DMS153 treated with DMSO at 0.1 percent for 48 hours (cell line): ENCODE data around the gene OR2W3.
"Not testable (repeated sequence)": the region's sequence is repeated elsewhere in the genome, so short reads cannot be mapped to it uniquely, and the experiment has no call there.

ENCODE experiments used
- DNase-seq: peaks from one replicate; lab custom pipeline; 2025; ENCODE audit not compliant: unreplicated experiment; lab: John Stamatoyannopoulos, UW

The OR2W3 gene

GRCh38 chr1:247914941-247915662 lies 19.7 kb downstream of the OR2W3 start:
- no peak for DNase-seq

GRCh38 chr1:247919952-247920351 lies 24.6 kb downstream of the OR2W3 start, which contains the start of gene OR2T8:
Gene OR2T8, plus strand, starts transcription at chr1:247920252. Its CDS starts 766 bp downstream, at chr1:247921018.
- no peak for DNase-seq

DNA sequence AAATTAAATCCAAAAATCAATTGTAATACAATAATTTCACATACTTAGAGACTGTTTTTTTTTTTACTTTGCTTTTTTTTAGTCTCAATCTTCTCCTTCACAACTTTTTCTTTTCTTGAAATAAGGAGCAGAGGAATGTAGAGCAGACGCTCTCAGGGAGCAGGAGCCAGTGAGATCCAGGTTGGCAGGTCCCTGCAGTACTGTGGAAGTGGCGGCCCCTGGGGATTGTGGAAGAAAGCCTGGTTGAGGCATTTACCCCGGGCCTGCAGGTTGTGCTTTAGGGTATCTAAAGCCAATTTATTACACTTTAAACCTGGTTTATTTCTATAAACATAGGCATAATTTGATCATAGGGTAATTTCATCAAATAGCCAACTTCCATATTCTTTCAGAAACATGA lies 28.6 kb downstream of the OR2W3 start:
- no peak for DNase-seq

DNA sequence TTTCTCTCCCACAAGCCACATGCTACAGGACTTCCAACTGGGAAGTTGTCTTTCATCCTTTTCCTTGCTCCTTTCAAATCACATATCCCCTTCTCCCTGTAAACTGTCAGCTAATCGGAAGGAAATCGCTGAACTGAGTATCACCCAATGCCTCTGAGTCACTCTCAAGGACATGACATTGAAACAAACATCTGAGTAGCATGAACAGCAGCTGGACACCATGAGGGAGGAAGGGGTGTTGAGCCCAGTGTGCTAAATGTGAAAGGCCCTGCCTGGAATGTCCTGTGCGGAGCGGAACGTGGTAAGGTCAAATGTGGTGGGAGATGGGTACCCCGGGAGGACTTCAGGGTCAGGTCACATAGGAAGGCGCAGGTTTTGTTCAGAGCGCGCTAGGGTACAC lies 29.5 kb downstream of the OR2W3 start, which contains the start of gene OR2AJ1:
Gene OR2AJ1, plus strand, starts transcription at position 22 of the 400 bp plus-strand sequence. CDS start 8,880 bp downstream, outside the sequence.
- no peak for DNase-seq

- no peak for DNase-seq
These were observed 38.6 kb downstream of the OR2W3 start for GRCh38 chr1:247933989-247934388.

DNA sequence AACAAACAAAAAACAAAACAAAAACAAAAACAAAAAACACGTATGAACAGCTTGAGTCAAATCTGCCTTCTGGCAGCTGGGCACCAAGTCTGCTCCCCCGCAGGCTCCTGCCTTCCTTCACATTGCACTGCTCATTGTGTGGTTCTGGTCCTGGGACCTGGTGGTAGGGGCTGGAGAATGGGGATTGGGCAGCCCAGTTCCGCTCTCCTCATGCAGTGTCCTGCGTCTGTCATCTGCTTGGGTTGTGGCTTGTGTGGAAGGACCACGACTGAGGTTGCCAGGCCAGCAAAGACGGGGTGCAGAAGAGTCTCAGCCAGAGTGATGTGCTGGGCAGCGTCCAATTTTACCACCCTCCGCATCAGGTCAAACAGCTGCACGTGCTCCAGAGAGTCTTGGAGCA lies 40.4 kb downstream of the OR2W3 start:
- DNase-seq, result no peak

DNA sequence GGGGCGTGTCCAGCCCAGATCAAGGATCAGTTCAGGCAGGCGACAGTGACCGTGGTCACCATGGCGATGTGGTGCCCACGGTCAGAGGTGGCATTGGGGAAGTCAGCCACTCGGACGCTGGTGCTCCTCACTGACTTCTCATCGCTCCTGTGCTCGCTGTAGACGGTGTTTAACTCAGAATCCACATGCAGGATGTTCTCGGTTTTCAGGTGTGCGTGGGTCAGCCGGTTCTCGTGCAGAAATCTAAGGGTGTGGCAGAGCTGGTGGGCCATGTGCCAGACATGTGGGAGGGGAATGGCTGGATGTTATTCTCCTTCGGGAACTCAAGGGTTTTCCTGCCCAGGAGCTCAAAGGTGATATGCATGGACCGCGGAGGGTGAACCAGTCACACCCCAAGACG lies 41.0 kb downstream of the OR2W3 start:
- DNase-seq, result no peak

DNA sequence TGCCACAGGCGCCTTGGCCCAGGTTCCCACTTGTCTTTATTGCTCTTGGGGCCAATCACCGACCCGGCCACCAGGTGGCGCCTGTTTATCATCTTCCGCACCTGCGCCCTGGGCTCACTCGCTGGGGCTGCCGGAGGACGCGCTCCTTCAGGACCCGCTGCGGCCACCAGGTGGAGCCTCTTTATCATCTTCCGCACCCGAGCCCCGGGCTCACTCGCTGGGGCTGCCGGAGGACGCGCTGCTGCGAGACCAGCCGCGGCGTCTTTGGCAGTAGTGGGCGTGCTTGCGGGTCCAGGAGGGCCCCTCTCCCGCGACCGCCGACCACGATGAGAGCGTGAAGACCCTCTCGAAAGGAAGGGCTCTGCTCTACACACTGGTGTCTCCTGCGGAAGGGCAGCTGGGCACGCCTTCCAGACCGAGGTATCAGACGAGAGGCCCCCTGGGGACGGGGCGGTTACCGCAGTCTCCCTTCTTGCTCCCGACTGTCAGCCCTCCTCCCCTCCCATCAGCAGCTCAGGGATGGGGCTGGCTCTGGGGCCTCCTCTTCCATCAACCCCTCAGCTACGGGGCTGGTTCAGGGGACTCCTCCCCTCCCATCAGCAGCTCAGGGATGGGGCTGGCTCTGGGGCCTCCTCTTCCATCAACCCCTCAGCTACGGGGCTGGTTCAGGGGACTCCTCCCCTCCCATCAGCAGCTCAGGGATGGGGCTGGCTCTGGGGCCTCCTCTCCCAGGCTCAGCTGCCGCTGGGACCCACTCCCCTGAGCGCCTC lies 41.8 kb downstream of the OR2W3 start:
- DNase-seq, result not testable (repeated sequence)

DNA sequence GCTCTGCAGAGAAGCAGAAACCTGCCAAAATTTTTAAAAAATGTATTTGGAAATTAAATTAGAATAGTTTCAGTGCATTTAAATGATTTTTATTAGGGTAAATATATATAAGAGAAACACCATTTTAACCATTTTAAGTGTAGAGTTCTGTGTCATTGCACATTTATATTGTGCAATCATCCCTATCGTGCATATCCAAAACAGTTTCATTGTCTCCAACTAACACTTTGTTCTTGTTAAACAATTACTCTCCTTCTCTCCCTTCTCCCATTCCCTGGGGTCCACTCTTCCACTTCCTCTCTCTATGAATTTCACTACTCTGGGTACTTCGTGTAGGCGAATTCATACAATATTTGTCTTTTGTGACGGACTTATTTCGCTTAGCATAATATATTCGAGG lies 47.2 kb downstream of the OR2W3 start:
- no peak for DNase-seq
